ENCODE results near the gene S100A5. TPM values are rescaled to one million over a fixed set of nuclear protein-coding genes. Genes with fewer than 3 reads are reported as not detected.

The S100A5 gene
- total RNA-seq, 4 donors from 2014 or later: 2.2 to 12.6 (median 6.5) TPM

- Histone ChIP-seq H3K9me3 (no peaks in the 10 kb centered on the region), H3K27ac (peak overlapping the region in 2 of 3 donors; percentile 56 to 94), H3K36me3 (no peaks in the 10 kb centered on the region), H3K4me1 (peaks cover 56 to 88% of the 10 kb centered on the region in 2 donors), H3K4me3 (replicated peaks in 1 of 3) (no peak overlapping the region), H3K27me3 (no peaks in the 10 kb centered on the region)
- no peak for DNase-seq
- WGBS, 2 donors: 72 to 75% methylated on average over 13 of the region's 13 CpGs
- intact Hi-C loops (cut with DNase I): no loop called here
- TF ChIP-seq, protein P1, sequence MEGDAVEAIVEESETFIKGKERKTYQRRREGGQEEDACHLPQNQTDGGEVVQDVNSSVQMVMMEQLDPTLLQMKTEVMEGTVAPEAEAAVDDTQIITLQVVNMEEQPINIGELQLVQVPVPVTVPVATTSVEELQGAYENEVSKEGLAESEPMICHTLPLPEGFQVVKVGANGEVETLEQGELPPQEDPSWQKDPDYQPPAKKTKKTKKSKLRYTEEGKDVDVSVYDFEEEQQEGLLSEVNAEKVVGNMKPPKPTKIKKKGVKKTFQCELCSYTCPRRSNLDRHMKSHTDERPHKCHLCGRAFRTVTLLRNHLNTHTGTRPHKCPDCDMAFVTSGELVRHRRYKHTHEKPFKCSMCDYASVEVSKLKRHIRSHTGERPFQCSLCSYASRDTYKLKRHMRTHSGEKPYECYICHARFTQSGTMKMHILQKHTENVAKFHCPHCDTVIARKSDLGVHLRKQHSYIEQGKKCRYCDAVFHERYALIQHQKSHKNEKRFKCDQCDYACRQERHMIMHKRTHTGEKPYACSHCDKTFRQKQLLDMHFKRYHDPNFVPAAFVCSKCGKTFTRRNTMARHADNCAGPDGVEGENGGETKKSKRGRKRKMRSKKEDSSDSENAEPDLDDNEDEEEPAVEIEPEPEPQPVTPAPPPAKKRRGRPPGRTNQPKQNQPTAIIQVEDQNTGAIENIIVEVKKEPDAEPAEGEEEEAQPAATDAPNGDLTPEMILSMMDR (IDR thresholded peaks at IDR 0.05): no peak
- no peak for TF ChIP-seq POLR2A (IDR thresholded peaks at IDR 0.05)
These were observed 2.4 kb upstream of the S100A5 start for GRCh38 chr1:153542956-153543711.

GRCh38 chr1:153541641-153542590 lies 1.2 kb upstream of the S100A5 start:
- TF ChIP-seq, protein P1 (IDR thresholded peaks at IDR 0.05): no peak
- TF ChIP-seq POLR2A (IDR thresholded peaks at IDR 0.05): no peak
- no peaks in the 10 kb centered on the region for H3K27me3 ChIP-seq
- peaks cover 47 to 78% of the 10 kb centered on the region in 2 donors for H3K4me1 ChIP-seq
- 54 to 66% methylated on average over 13 of the region's 13 CpGs for WGBS, 2 donors
- H3K36me3 ChIP-seq: no peaks in the 10 kb centered on the region
- intact Hi-C loops (cut with DNase I): no loop called here
- no peak overlapping the region for H3K4me3 ChIP-seq (replicated peaks in 1 of 3)
- H3K27ac ChIP-seq: peak overlapping the region; percentile 66 to 87 (median 81)
- no peaks in the 10 kb centered on the region for H3K9me3 ChIP-seq
- DNase-seq: peak; percentile 32 to 46

- Histone ChIP-seq H3K27ac (peak overlapping the region; percentile 66 to 87 (median 81)), H3K27me3 (no peaks in the 10 kb centered on the region), H3K4me3 (replicated peaks in 1 of 3) (no peak overlapping the region), H3K4me1 (peaks cover 34 to 68% of the 10 kb centered on the region in 2 donors), H3K9me3 (no peaks in the 10 kb centered on the region), H3K36me3 (no peaks in the 10 kb centered on the region)
- intact Hi-C loops (cut with DNase I): no loop called here
- 79 to 84% methylated on average over 4 of the region's 4 CpGs for WGBS, 2 donors
- DNase-seq: peak; percentile 27 to 54
- TF ChIP-seq, protein P1 (IDR thresholded peaks at IDR 0.05): no peak
These were observed 1.2 kb downstream of the S100A5 start for GRCh38 chr1:153539395-153540093.

GRCh38 chr1:153538315-153538821 lies 2.4 kb downstream of the S100A5 start:
- no peak overlapping the region for H3K4me3 ChIP-seq (replicated peaks in 1 of 3)
- peaks cover 38 to 68% of the 10 kb centered on the region in 2 donors for H3K4me1 ChIP-seq
- TF ChIP-seq, protein P1 (IDR thresholded peaks at IDR 0.05): no peak
- no peak for TF ChIP-seq POLR2A (IDR thresholded peaks at IDR 0.05)
- 86 to 93% methylated on average over 4 to 6 of the region's 6 CpGs for WGBS, 2 donors
- no peaks in the 10 kb centered on the region for H3K9me3 ChIP-seq
- no peaks in the 10 kb centered on the region for H3K27me3 ChIP-seq
- no peak overlapping the region for H3K27ac ChIP-seq
- intact Hi-C loops (cut with DNase I): no loop called here
- no peak for DNase-seq
- H3K36me3 ChIP-seq: no peaks in the 10 kb centered on the region

Data from thyroid gland (tissue), 4 donors.